ENCODE data around the gene STX4.

DNA sequence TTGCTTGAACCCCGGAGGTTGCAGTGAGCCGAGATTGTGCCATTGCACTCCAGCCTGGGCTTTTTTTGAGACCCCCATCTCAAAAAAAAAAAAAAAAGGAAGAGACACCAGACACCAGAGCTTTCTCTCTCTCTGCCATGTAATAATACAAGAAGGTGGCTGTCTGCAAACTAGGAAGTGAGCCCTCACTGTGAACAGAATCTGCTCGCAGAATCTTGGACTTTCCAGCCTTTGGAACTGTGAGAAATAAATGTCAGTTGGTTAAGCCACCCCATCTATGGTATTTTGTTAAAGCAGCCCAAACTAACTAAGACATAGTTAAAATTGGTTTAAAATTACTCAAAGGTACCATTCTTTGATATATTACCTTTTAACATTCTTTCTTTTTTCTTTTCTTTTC is 12.8 kb upstream of the STX4 start:
- TF ChIP-seq POLR2AphosphoS5 (IDR thresholded peaks at IDR 0.05; ENCODE audit: low read depth, low read length), result no peak
- TF ChIP-seq TAF1 (IDR thresholded peaks at IDR 0.05; ENCODE audit: borderline replicate concordance, low read depth, low read length), result no peak
- no peak for TF ChIP-seq POLR2A (IDR thresholded peaks at IDR 0.05; ENCODE audit: low read depth, low read length)
